GM18907 (cell line): Measurements from ENCODE around the gene ZNF738.
"Not testable (repeated sequence)": the region's sequence is repeated elsewhere in the genome, so short reads cannot be mapped to it uniquely, and the experiment has no call there.

Experiments
- ATAC-seq: cut with Tn5 transposase; IDR thresholded peaks from one replicate; pipeline ENCODE4 v1.9.1; 2021; ENCODE audit warnings: mild to moderate bottlenecking, moderate library complexity; ENCODE audit not compliant: unreplicated experiment

ZNF738 gene

DNA sequence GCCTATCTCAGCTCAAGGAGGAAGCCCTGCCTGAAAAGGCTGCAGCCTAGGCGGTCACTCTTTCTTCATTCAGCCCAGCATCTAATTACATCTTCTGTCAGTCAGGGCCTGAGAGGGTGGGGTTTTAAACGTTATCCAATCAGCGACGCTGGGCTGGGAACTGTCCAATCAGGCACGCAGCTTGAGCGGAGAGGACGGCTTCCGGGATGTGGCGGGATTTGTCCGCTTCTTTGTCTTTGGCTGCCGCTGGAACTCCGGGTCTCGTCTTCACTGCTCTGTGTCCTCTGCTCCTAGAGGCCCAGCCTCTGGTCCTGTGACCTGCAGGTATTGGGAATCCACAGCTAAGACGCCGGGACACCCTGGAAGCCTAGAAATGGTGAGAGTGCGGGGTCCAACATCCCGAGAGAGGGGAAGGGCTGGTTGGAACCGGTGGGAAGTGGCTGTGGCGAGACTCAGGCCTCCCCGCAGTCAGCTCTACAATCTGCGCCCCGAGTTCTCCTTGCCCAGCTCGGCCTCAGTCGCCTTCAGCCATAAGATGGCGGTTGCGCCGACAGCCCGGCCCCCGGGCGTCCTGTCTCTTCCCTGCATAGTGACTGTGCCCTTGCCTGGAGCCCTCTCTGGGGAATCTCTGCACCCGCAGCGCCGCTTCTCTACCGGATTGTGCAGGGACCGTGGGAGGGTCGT is at the start of gene ZNF738:
Gene ZNF738, plus strand, starts transcription at position 233 of the 684 bp plus-strand sequence. Its CDS starts 141 bp downstream, at position 374.
- ATAC-seq: peak; percentile 97

DNA sequence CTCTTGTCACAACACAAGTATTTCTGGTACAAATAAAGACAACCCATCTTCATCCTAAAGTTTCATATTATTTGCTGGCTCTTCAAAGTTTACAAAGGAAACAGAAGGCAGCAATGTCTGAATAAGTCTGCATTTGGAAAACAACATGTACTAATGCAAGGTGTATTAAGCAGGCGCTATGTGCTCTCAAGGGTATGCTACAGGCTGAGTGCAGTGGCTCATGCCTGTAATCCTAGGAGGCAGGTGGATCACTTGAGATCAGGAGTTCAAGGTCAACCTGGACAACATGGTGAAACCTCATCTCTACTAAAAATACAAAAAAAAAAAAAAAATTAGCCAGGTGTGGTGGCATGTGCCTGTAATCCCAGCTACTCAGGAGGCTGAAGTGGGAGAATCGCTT is 46.0 kb upstream of the ZNF738 start:
- not testable (repeated sequence) for ATAC-seq

DNA sequence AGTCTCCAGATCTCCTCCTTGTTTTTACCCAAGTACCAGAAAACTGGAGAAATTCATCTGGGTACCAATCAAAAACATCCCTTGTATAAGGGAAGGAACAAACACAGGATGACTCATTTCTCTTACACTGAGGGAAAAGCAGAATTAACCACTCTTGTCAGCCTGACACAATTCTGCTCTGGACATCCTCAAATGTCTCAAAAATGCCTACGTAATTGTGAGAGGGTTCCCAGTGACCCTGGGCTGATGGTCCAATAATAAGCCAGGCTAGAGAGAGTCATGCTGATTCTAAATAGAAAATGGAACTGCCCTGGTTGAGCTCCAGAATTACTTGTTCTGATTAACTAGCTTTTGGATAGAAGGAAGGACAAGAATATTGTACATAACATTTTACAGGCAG is 44.1 kb upstream of the ZNF738 start:
- no peak for ATAC-seq

DNA sequence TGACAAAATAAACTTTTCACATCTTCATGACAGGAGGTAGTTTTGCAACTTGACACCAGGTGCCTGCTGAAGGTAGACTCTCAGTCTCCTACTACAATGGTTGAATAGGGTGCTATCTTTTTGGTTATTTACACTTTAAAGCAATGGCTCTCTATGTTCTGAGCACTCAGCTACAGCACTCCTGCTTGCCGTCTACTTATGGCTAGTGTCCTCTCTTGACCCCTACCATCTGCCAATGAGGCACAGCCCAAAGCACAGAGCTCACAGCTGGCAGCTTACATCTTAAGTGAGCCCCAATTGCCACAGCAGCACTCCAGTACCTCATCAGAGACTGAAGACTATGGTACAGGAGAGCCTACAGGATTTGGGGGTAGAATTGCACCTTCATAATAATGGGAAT is 41.0 kb upstream of the ZNF738 start:
- ATAC-seq: no peak

DNA sequence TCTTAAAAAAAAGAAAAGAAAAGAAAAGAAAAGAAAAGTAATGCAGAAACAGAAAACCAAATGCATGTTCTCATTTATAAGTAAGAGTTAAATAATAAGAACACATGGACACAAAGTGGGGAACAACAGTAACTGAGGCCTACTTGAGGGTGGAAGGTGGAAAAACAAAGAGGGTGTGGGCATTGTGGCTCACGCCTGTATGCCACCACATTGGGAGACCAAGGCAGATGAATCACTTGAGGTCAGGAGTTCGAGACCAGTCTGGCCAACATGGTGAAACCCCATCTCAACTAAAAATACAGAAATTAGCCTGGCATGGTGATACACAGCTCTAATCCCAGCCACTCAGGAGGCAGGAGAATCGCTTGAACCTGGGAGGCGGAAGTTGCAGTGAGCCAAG is 37.7 kb upstream of the ZNF738 start:
- no peak for ATAC-seq

DNA sequence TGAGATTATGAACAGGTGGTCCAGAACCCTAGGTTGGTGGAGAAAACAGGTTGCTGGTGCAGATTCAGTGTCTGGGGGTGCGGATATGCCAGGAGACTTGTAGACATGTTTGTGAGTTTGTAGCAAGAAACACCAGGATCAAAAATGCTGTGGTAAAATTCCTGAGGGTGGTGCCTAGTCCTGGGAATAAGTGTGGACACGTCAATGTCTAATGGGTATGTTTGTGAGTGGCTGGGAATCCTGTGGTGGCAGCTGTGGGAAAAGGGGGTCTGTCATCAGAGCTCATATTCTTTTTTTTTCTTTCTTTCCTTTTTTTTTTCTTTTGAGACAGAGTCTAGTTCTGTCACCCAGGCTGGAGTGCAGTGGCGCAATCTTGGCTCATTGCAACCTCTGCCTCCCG is 36.8 kb upstream of the ZNF738 start:
- ATAC-seq: no peak

DNA sequence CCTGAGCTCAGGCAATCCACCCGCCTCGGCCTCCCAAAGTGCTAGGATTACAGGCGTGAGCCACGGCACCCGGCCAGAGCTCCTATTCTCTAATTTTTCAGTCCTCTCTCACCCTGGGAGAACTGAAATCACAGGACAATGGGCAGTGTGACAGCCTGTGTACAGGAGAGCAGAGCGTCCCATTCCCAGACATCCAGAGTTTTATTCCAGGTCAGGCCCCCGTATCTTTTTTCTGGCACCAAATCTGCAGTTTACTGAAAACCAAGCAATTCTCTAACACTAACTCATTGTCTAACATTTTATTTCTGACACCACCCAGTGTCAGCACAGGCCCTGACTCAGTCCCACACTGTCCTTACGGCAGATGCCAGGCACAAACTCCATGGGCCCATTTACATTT is 36.3 kb upstream of the ZNF738 start:
- no peak for ATAC-seq

DNA sequence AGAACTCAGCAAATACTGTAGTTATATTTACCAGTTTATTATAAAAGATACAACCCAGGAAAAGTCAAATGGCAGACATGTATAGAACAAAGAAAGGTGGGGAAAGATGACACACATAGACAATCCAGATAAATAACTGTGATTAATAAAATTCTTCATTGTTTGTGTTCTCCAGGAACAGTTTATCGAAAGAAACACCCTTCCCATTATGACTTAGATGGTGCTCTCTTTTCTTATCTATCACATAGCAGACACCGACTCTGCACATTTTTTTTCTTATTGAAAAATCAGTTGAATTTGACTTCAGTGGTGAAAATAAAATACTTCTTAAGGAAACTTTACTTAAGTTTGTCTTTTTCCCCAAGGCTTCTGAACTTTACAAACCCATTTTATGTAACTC is 35.8 kb upstream of the ZNF738 start:
- ATAC-seq: no peak

DNA sequence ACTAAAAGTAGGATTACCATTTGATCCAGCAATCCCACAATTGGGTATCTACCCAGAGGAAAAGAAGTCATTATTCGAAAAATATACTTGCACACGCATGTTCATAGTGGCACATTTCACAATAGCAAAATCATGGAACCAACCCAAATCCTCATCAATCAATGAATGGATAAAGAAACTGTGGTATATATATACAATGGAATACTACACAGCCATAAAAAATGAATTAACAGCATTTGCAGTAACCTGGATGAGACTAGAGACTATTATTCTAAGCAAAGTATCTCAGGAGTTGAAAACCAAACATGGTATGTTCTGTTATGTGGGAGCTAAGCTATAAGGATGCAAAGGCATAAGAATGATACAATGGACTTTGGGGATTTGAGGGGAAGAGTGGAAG is 32.6 kb upstream of the ZNF738 start:
- no peak for ATAC-seq

DNA sequence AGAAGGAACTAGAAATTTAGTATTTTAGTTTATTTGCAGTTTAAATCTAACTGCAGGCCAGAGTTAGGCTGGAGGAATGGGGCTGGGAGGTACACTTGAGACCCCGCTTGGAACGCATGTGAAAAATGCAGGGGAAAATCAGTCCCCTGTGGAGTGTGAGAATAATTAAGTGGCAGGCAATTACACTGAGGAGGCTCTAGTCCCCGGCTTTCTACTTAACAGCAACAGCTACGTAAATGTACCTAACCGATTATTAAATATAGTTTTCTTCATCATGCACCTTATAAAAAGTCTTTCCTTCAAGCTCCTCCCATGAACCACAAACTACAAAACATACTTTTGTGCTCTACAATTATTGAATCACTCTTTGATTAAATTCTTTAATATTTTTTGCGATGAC is 30.4 kb upstream of the ZNF738 start:
- no peak for ATAC-seq

DNA sequence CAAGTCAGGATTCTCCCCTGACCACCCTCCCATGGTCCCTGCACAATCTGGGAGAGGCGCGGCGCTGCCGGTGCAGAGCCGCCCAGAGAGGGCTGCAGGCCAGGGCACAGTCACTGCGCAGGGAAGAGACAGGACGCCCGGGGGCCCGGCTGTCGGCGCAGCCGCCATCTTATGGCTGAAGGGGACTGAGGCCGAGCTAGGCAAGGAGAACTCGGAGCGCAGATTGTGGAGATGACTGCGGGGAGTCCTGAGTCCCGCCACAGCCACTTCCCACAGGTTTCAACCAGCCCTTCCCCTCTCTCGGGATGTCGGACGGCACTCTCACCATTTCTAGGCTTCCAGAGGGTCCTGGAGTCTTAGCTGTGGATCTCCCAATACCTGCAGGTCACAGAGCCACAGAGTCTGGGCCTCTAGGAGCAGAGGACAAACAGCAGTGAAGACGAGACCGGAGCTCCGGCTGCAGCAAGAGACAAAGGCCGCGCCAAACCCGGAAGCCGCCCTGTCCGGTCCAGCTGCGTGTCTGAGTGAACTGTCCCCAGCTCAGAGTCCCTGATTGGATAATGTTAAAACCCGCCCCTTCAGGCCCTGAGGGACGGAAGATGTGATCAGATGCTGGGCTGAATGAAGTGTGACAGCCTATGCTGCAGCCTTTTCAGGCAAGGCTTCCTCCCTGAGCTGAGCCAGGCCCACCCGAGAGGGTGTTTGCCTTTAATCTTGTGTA is 29.8 kb upstream of the ZNF738 start, which contains the start of gene ZNF708:
Gene ZNF708, minus strand, starts transcription at position 526 of the 721 bp plus-strand sequence. Its CDS starts 198 bp downstream, at position 328.
- ATAC-seq: peak; percentile 100

DNA sequence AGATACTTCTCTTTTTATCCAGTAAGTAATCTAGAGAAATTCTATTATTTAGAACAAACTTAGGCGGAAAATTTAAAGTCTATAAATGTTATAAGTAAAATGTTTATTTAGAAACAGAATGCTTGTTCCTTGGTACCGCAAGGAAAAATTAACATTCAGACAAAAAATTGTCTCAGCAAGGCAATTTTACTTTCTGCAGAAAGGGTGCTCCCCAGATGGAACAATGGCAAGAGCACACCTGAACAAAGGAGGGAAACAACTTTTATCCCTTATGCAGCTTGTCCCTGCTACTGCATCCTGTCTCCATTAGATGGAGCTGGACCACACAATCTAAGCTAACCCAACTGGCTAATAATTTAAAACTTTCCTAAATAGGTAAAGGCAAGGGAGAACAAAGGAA is 23.1 kb upstream of the ZNF738 start:
- ATAC-seq: no peak

DNA sequence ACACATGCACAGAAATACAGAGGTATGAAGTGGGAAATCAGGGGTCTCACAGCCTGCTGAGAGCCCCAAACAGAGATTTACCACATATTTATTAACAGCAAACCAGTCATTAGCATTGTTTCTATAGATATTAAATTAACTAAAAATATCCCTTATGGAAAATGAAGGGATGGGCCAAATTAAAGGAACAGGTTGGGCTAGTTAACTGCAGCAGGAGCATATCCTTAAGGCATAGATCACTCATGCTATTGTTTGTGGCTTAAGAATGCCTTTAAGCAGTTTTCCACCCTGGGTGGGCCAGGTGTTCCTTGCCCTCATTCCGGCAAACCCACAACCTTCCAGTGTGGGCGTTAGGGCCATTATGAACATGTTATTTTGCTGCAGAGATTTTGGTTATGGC is 14.0 kb upstream of the ZNF738 start:
- ATAC-seq: not testable (repeated sequence)

DNA sequence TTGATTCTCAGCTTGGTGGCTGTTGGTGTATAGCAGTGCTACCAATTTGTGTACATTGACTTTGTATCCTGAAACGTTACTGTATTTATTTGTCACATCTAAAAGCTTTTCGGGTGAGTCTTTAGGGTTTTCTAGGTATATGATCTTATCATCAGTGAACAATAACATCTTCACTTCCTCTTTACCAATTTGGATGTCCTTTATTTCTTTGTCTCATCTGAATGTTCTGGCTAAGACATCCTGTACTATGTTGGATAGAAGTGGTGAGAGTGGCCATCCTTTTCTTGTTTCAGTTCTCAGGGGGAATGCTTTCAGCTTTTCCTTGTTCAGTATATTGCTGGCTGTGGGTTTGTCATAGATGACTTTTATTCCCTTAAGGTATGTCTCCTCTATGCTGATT is 6.0 kb upstream of the ZNF738 start:
- ATAC-seq: no peak

DNA sequence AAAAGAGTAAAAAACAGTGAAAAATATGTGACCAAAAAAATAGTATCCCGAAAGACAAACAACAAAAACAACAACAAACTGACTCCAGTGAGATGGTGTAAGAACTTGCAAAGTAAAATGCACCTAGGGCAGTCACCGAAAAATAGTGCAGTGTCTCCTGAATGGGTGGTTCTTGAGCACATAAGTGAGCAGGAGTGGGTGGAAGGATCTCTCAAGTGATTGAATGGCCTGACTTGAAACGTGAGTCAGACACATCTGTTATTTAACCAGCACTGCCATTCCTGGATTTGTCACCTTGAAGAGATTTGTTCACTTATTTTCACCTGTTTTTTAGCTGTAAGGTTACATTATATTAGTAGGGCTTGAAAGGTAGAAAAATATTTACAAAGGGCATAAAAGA is 3.5 kb downstream of the ZNF738 start:
- ATAC-seq: no peak

DNA sequence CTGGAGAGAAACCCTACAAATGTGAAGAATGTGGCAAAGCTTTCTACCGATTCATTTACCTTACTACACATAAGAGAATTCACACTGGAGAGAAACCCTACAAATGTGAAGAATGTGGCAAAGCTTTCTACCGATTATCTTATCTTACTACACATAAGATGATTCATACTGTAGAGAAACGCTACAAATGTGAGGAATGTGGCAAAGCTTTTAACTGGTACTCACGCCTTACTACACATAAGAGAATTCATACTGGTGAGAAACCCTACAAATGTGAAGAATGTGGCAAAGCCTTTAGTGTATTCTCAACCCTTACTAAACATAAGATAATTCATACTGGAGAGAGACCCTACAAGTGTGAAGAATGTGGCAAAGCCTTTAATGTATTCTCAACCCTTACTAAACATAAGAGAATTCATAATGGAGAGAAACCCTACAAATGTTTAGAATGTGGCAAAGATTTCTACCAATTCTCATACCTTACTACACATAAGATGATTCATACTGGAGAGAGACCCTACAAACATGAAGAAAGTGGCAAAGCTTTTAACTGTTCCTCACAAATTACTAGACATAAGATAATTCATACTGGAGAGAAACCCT is 25.3 kb downstream of the ZNF738 start:
- ATAC-seq: no peak

DNA sequence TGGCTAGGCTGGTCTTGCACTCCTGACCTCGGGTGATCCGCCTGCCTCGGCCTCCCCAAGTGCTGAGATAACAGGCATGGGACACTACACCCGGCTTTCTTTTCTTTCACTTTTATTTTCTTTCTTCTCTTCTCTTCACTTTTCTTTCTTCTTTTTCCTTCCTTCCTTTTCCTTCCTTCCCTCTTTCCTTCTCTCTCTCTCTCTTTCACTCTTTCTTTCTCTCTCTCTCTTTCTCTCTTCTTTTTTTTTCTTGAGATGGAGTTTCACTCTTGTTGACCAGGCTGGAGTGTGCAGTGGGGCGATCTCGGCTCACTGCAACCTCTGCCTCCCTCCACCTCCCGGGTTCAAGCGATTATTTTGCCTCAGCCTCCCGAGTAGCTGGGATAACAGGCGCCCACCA is 37.3 kb downstream of the ZNF738 start:
- ATAC-seq: no peak

DNA sequence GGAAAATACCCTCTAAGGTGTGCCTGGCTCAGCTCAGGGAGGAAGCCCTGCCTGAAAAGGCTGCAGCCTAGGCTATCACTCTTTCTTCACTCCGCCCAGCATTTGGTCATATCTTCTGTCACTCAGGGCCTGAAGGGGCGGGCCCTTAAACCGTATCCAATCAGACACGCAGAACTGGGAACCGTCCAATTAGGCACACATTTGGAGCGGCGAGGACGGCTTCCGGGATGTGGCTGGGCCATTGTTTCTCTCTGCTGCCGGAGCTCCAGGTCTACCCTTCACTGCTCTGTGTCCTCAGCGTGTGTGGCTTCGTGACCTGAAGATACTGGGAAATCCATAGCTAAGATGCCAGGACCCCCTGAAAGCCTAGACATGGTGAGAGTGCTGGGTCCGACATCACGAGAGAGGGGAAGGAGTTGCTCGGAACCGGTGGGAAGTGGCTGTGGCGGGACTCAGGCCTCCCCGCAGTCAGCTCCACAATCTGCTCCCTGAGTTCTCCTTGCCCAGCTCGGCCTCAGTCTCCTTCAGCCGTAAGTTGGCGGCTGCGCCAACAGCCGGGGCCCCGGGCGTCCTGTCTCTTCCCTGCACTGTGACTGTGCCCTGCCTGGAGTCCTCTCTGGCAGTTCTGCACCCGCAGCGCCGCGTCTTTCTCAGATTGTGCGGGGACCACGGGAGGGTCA is 38.2 kb downstream of the ZNF738 start, which contains the start of gene ZNF493:
Gene ZNF493, plus strand, starts transcription at position 241 of the 680 bp plus-strand sequence. Its CDS starts 105 bp downstream, at position 346.
- ATAC-seq: peak; percentile 100

DNA sequence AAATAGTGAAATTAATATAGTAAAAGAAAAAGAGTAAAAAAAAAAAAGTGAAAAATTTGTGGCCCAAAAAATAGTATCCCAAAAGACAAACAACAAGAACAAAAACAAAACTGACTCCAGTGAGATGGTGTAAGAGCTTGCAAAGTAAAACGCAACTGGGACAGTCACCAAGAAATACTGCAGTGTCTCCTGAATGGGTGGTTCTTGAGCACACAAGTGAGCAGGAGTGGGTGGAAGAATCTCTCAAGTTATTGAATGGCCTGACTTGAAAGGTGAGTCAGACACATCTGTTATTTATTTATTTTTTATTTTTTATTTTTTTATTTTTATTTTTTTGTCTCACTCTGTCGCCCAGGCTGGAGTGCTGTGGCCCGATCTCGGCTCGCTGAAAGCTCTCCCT is 40.1 kb downstream of the ZNF738 start:
- ATAC-seq: no peak

DNA sequence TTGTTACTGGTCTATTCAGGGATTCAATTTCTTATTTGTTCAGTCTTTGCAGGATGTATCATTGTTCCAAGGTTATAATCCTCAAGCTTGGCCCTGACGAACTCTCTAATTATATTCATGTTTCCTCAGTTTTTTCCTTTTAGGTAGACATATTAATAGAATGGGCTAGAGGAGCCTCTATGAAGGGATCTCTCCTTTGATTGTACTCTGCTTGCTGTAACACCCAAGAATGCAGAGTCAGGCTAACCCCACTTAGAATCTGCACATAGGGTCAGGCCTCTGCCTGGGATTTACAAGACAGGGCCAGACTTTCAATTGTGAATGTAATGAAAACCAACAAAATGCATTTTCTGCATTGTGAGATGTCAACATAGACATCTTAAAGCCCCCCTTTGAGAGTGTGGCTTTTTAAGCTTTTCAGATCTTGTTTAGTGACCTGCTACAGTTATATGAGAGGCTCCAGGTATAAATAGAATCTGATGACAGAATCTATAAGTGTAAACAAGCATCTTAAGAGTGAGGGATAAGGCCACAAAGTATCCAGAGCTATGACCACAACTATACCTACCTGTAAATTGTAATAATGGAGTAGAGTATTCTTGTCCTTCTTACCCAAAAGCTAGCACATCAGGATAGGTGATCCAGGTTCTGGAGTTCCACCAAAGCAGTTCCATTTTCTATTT is 43.6 kb downstream of the ZNF738 start:
- no peak for ATAC-seq

DNA sequence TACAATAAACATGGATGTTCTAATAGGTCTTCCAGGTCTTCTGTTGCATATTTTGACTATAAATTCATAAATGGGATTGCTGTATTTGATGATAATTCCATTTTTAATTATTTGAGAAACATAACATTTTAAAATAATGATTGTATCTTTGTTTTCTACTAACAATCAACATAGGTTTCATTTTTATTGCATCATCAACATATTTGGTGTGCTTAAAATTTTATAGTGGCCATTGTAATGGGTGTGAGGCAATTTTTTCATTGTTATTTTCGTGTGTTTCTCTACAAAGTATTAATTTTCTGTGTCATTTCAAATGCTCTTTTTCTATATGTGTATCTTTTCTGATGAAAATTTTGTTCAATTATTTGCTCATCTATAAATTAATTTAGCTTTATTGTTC is 51.4 kb downstream of the ZNF738 start:
- no peak for ATAC-seq
